Lower leg skin (tissue), 4 donors: ENCODE results near the gene SLC16A9. TPM values are rescaled to one million over a fixed set of nuclear protein-coding genes. Genes with fewer than 3 reads are reported as not detected.

Source experiments
- DNase-seq, 2 donors: peaks; one replicate each; pipeline ENCODE4 v3.0.0-alpha.2; 2019; ENCODE audit warnings: low spot score in 2 of 2
- H3K4me3 ChIP-seq: fragments of 200-600 bp; sonication (generic); 2 replicates; pipeline ENCODE4 v1.5.1; 2017; ENCODE audit warnings: mild to moderate bottlenecking, low read depth; ENCODE audit not compliant: poor library complexity, severe bottlenecking
- POLR2A ChIP-seq, 2 donors: fragments of 450-650 bp; IDR thresholded peaks; one replicate each; pipeline ENCODE4 v1.6.1; 2016 to 2017; ENCODE audit warnings: antibody characterized with exemption in 2 of 2, mild to moderate bottlenecking in 1 of 2, moderate library complexity in 1 of 2
- WGBS, 2 donors: methylation state at CpG; one replicate each; pipeline ENCODE4 v1.1.5; 2018; 5-methylcytosine and 5-hydroxymethylcytosine counted together
- intact Hi-C: fragments of 100-400 bp; cut with DNase I; formaldehyde crosslinking; loops from one replicate; pipeline ENCODE4 v1.15.0; 2023; ENCODE audit warnings: low total_unique reads
- total RNA-seq, 4 donors: library from RNA; depleted of rRNA; stranded (reverse); fragments of >200 nt; gene quantifications; one replicate each; pipeline ENCODE4 v1.1.0, GENCODE V29; 2016
- TF ChIP-seq, protein P1 (sequence below), 3 donors: fragments of 450-650 bp; IDR thresholded peaks; one replicate each; pipeline ENCODE4 v1.5.1; 2016; ENCODE audit warnings: antibody characterized with exemption in 3 of 3, mild to moderate bottlenecking in 3 of 3, moderate library complexity in 2 of 3

Gene SLC16A9
- total RNA-seq, 4 donors from 2014 or later: 0.04 to 0.29 (median 0.16) TPM

- H3K4me3 ChIP-seq: no peak overlapping the region
- TF ChIP-seq, protein P1, sequence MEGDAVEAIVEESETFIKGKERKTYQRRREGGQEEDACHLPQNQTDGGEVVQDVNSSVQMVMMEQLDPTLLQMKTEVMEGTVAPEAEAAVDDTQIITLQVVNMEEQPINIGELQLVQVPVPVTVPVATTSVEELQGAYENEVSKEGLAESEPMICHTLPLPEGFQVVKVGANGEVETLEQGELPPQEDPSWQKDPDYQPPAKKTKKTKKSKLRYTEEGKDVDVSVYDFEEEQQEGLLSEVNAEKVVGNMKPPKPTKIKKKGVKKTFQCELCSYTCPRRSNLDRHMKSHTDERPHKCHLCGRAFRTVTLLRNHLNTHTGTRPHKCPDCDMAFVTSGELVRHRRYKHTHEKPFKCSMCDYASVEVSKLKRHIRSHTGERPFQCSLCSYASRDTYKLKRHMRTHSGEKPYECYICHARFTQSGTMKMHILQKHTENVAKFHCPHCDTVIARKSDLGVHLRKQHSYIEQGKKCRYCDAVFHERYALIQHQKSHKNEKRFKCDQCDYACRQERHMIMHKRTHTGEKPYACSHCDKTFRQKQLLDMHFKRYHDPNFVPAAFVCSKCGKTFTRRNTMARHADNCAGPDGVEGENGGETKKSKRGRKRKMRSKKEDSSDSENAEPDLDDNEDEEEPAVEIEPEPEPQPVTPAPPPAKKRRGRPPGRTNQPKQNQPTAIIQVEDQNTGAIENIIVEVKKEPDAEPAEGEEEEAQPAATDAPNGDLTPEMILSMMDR (IDR thresholded peaks at IDR 0.05): no peak
- TF ChIP-seq POLR2A (IDR thresholded peaks at IDR 0.05): no peak
- DNase-seq: no peak
- 89 to 90% methylated on average over 1 of the region's 1 CpG for WGBS, 2 donors
- intact Hi-C loops: no loop called here
These were observed 22.0 kb downstream of the SLC16A9 start for GRCh38 chr10:59687657-59688056.

GRCh38 chr10:59684006-59684405 is 25.6 kb downstream of the SLC16A9 start:
- 87 to 93% methylated on average over 5 of the region's 5 CpGs for WGBS, 2 donors
- no peak for TF ChIP-seq POLR2A (IDR thresholded peaks at IDR 0.05)
- TF ChIP-seq, protein P1 (IDR thresholded peaks at IDR 0.05): no peak
- intact Hi-C loops: no loop called here

DNA sequence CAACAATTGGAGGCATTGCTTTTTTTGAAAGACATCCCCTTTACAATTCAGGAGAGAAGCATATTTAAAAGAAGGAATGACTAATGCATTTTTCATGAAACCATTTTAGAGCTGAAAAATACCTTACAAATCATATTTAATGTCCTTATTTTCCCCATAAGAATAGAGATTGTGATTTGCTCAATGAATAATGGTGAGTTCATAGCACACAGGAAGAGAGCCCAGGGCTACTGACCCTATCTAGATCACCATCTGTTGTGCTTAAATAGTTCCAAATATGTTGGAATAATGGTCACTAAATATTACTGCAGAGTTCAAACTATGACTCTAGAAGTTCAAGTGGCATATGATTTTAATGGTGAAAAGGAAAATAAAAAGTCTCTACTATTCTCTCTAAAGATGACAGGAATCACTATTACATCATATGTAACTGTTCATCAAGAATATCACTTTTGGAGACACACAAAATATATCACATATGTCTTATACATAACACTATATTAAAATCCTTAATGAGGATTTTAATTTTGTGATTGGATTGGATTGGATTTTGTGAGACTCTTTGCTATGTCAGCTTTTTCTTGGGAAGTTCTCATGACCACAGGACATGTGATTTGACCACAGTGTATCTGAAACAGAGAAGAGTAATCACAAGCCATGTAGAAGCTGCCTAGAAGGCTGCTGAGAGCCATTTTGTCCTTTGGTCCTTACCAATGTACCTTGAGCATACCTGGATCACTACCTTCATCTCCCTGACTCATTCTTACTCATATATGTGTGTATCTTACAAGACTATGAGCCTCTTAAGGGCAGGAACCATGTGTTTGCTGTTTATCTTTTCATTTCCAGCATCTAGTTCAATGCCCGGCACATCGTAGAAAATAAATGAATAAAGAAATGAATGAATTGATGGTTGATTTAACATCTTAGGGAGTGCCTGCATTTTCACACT is 26.4 kb downstream of the SLC16A9 start:
- WGBS, 2 donors: 88 to 97% methylated on average over 2 of the region's 2 CpGs
- intact Hi-C loops: no loop called here
- DNase-seq: no peak
- TF ChIP-seq, protein P1 (IDR thresholded peaks at IDR 0.05): no peak
- TF ChIP-seq POLR2A (IDR thresholded peaks at IDR 0.05): no peak
- H3K4me3 ChIP-seq: no peak overlapping the region

More at GRCh38 chr10:59684006-59684405, 25.6 kb downstream of the SLC16A9 start:
- DNase-seq: no peak
- H3K4me3 ChIP-seq: no peak overlapping the region

DNA sequence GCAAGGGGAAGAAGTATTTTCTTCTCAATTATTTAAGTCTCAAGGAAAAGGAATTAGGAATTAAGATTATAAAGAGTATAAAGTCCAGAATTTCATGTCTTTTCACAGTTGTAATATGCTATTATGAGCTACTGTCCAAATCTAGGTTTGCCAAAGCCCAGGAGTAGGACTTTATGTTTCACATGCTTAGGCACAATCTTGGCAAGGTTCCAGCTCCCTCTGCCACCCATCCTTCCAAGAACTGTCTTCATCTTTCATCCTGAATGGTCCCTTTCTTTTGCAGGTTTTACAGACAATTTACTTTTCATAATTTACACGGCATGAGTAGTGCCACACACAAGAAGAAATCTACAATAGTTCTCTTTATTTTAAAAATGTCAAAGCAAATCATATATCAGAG is 29.5 kb downstream of the SLC16A9 start:
- intact Hi-C loops: no loop called here
- DNase-seq: no peak
- 82 to 88% methylated on average over 1 of the region's 1 CpG for WGBS, 2 donors
- no peak for TF ChIP-seq POLR2A (IDR thresholded peaks at IDR 0.05)
- TF ChIP-seq, protein P1 (IDR thresholded peaks at IDR 0.05): no peak
- no peak overlapping the region for H3K4me3 ChIP-seq

DNA sequence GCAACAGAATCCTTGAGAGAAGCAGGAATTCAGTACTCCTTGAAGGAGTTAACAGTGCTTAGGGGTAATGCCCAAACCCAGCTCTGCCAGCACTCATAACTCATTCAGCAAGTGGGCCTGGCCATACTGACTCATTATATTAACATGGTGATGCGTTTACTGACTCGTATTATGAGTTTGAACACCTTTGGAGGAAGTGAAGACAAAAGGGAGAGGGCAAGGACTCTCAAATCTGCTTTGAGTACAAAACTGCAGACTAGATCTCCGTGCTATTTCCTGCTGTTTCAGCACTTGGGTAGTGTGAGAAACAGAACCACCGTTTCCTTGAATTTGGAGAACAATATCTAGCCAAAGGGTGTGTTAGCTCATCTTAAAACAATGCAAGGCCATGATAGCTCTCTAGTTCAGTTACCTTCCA is 30.8 kb downstream of the SLC16A9 start:
- TF ChIP-seq, protein P1 (IDR thresholded peaks at IDR 0.05): no peak
- TF ChIP-seq POLR2A (IDR thresholded peaks at IDR 0.05): no peak
- DNase-seq: no peak
- intact Hi-C loops: no loop called here
- no peak overlapping the region for H3K4me3 ChIP-seq
- 25 to 31% methylated on average over 4 of the region's 4 CpGs for WGBS, 2 donors
